SU-DHL-6 (cell line): ENCODE measurements around the gene L2HGDH.

ENCODE experiments used
- H2AFZ ChIP-seq: fragments of 200-600 bp; sonication (generic); 2 replicates; pipeline ENCODE4 v1.6.1; 2014; ENCODE audit warnings: low read depth, mild to moderate bottlenecking, moderate library complexity, mixed read lengths, antibody characterized with exemption, low read length; ENCODE audit not compliant: severe bottlenecking
- H3F3A ChIP-seq: fragments of 200-600 bp; shearing (Covaris generic); 2 replicates; pipeline ENCODE4 v1.6.0; 2016; ENCODE audit warnings: antibody characterized with exemption, mild to moderate bottlenecking; ENCODE audit not compliant: insufficient read depth
- H3K27ac ChIP-seq: fragments of 200-600 bp; sonication (generic); 2 replicates; pipeline ENCODE4 v1.5.1; 2016; ENCODE audit warnings: low read depth, mild to moderate bottlenecking, low read length, moderate library complexity, mixed read lengths
- H3K27me3 ChIP-seq: fragments of 200-600 bp; sonication (generic), shearing (Covaris generic); 2 replicates; pipeline ENCODE4 v1.6.0; 2014; ENCODE audit warnings: mild to moderate bottlenecking, low read length
- H3K36me3 ChIP-seq: fragments of 200-600 bp; sonication (generic); 2 replicates; pipeline ENCODE4 v1.6.1; 2014; ENCODE audit warnings: mild to moderate bottlenecking, low read length, mixed read lengths
- H3K4me2 ChIP-seq: fragments of 300-600, 200-600 bp; shearing (Covaris generic), sonication (generic); 2 replicates; pipeline ENCODE4 v1.6.0; 2014; ENCODE audit warnings: low read length, low read depth, mild to moderate bottlenecking; ENCODE audit not compliant: poor library complexity, severe bottlenecking
- H3K4me3 ChIP-seq: fragments of 200-600 bp; sonication (generic); 2 replicates; pipeline ENCODE4 v1.5.1; 2014; ENCODE audit warnings: antibody characterized with exemption, low read length, mild to moderate bottlenecking, mixed read lengths; ENCODE audit not compliant: insufficient read depth, poor library complexity, severe bottlenecking
- H3K79me2 ChIP-seq: fragments of 200-600 bp; sonication (generic); 2 replicates; pipeline ENCODE4 v1.6.1; 2014; ENCODE audit warnings: mild to moderate bottlenecking, low read length, moderate library complexity; ENCODE audit not compliant: insufficient read depth
- H3K9ac ChIP-seq: fragments of 200-600 bp; sonication (generic); 2 replicates; pipeline ENCODE4 v1.7.0; 2014; ENCODE audit warnings: mild to moderate bottlenecking, low read length
- H3K9me2 ChIP-seq: fragments of 200-600 bp; sonication (generic); replicated peaks from 2 replicates; pipeline ENCODE4 v1.6.1; 2014; ENCODE audit warnings: low read length; ENCODE audit not compliant: insufficient read depth
- H3K9me3 ChIP-seq: fragments of 200-600 bp; sonication (generic); 2 replicates; pipeline ENCODE4 v1.6.1; 2014; ENCODE audit warnings: low read length, mixed read lengths; ENCODE audit not compliant: insufficient read depth
- H4K20me1 ChIP-seq: fragments of 200-600 bp; sonication (generic); 2 replicates; pipeline ENCODE4 v1.6.1; 2014; ENCODE audit warnings: low read depth, mild to moderate bottlenecking, antibody characterized with exemption, low read length, moderate library complexity, mixed read lengths
- EZH2phosphoT487 ChIP-seq: fragments of 200-600 bp; sonication (generic), shearing (Covaris generic); conservative IDR thresholded peaks from 2 replicates; pipeline ENCODE4 v1.6.1; 2018; ENCODE audit warnings: mild to moderate bottlenecking, antibody characterized with exemption, low read length, moderate library complexity, mixed read lengths
- TF ChIP-seq, protein P1 (sequence below): fragments of 200-600 bp; sonication (generic); IDR thresholded peaks from one replicate; pipeline ENCODE4 v1.5.1; 2017; ENCODE audit warnings: antibody characterized with exemption, mild to moderate bottlenecking, low read length, moderate library complexity; ENCODE audit not compliant: insufficient read depth, poor library complexity, severe bottlenecking

The L2HGDH gene

DNA sequence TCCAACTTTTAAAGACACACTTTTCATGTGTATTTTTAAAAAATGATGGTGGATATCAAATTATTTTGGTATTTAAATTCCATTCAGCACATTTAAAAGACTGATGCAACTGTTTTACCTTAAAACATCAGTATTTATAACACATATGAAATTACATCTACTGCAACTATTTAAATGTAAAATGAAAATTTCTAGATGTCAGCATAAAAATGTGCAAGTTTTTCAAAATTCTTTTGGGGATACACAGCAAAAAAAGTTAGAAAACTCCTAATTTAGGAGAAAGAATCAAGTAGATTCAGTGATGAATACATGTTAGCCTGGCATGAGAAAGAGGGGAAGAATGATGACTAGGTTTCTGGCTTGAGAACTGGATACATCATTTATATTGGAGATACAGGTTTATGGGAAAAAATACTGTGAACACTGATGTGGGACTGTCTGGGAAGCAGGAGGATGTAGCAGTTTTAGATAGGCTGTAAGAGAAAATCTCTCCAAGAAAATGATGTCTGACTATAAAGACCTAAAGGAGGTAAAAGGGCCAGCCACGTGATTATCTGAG is 89.9 kb downstream of the L2HGDH start:
- Histone ChIP-seq H3K9me2 (no peaks in the 10 kb centered on the region), H3K4me3 (no peak overlapping the region), H3K27me3 (no peaks in the 10 kb centered on the region), H4K20me1 (no peaks in the 10 kb centered on the region), H3F3A (peaks cover 3% of the 10 kb centered on the region; the same call in 1 of the 2 replicates), H3K27ac (no peak overlapping the region), H2AFZ (no peak overlapping the region), H3K9me3 (no peaks in the 10 kb centered on the region), H3K79me2 (peaks cover 75% of the 10 kb centered on the region), H3K9ac (no peak overlapping the region), H3K36me3 (no peaks in the 10 kb centered on the region), H3K4me2 (no peak overlapping the region)
- TF ChIP-seq EZH2phosphoT487: no peak
- TF ChIP-seq, protein P1, sequence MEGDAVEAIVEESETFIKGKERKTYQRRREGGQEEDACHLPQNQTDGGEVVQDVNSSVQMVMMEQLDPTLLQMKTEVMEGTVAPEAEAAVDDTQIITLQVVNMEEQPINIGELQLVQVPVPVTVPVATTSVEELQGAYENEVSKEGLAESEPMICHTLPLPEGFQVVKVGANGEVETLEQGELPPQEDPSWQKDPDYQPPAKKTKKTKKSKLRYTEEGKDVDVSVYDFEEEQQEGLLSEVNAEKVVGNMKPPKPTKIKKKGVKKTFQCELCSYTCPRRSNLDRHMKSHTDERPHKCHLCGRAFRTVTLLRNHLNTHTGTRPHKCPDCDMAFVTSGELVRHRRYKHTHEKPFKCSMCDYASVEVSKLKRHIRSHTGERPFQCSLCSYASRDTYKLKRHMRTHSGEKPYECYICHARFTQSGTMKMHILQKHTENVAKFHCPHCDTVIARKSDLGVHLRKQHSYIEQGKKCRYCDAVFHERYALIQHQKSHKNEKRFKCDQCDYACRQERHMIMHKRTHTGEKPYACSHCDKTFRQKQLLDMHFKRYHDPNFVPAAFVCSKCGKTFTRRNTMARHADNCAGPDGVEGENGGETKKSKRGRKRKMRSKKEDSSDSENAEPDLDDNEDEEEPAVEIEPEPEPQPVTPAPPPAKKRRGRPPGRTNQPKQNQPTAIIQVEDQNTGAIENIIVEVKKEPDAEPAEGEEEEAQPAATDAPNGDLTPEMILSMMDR: no peak

DNA sequence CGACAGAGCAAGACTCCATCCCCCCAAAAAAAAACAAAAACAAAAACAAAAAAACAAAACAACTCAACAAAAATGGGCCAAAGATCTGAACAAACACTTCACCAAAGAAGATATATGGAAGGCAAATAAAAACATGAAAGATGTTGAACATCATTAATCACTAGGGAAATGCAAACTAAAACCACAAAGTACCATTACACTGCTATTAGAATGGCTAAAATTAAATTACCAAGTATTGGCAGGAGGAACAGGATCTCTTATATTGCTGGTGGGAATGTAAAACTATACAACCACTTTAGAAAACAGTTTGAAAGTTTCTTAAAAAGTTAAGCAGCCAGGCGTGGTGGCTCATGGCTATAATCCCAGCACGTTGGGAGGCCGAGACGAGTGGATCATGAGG is 93.5 kb downstream of the L2HGDH start:
- H3K79me2 ChIP-seq: peaks cover 71% of the 10 kb centered on the region

DNA sequence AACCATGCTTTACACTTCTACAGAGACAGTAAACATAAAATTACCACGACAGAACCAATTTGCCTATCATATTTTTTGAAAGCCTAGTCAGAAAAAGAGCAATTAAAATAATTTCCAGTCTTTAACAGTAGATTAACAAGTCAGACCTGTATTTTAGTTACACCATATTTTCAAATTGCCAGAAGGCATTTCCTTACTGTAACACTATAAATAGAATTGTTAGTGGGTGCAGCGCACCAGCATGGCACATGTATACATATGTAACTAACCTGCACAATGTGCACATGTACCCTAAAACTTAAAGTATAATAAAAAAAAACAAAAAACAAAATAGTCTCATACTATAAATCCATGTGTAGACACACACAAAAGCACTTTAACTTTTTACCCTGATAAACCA is 96.6 kb downstream of the L2HGDH start:
- Histone ChIP-seq H3K9me3 (no peaks in the 10 kb centered on the region), H2AFZ (no peak overlapping the region), H3K4me3 (no peak overlapping the region), H3F3A (peaks cover 7% of the 10 kb centered on the region; the same call in 1 of the 2 replicates), H3K27me3 (no peaks in the 10 kb centered on the region), H3K27ac (no peak overlapping the region), H3K9ac (no peak overlapping the region), H4K20me1 (no peaks in the 10 kb centered on the region), H3K4me2 (no peak overlapping the region), H3K36me3 (no peaks in the 10 kb centered on the region), H3K9me2 (no peaks in the 10 kb centered on the region), H3K79me2 (peaks cover 61% of the 10 kb centered on the region)
- TF ChIP-seq, protein P1: no peak
- TF ChIP-seq EZH2phosphoT487: no peak

More for the DNA sequence above, 93.5 kb downstream of the L2HGDH start:
- no peak overlapping the region for H3K9ac ChIP-seq
- H3K9me2 ChIP-seq: no peaks in the 10 kb centered on the region
- no peaks in the 10 kb centered on the region for H3K36me3 ChIP-seq
- H3K9me3 ChIP-seq: no peaks in the 10 kb centered on the region
- TF ChIP-seq, protein P1: no peak
- TF ChIP-seq EZH2phosphoT487: no peak
- peaks cover 3% of the 10 kb centered on the region; the same call in 1 of the 2 replicates for H3F3A ChIP-seq
- H3K27me3 ChIP-seq: no peaks in the 10 kb centered on the region
- no peaks in the 10 kb centered on the region for H4K20me1 ChIP-seq
- no peak overlapping the region for H3K27ac ChIP-seq
- H2AFZ ChIP-seq: no peak overlapping the region
- no peak overlapping the region for H3K4me2 ChIP-seq
- no peak overlapping the region for H3K4me3 ChIP-seq
